GM18502 (cell line): Measurements from ENCODE around the gene CD80.

Experiments used
- ATAC-seq: cut with Tn5 transposase; IDR thresholded peaks from one replicate; pipeline ENCODE4 v1.9.1; 2021; ENCODE audit warnings: mild to moderate bottlenecking; ENCODE audit not compliant: unreplicated experiment, poor library complexity

The CD80 gene

GRCh38 chr3:119550192-119550910 is 9.1 kb downstream of the CD80 start:
- peak; percentile 41 for ATAC-seq

DNA sequence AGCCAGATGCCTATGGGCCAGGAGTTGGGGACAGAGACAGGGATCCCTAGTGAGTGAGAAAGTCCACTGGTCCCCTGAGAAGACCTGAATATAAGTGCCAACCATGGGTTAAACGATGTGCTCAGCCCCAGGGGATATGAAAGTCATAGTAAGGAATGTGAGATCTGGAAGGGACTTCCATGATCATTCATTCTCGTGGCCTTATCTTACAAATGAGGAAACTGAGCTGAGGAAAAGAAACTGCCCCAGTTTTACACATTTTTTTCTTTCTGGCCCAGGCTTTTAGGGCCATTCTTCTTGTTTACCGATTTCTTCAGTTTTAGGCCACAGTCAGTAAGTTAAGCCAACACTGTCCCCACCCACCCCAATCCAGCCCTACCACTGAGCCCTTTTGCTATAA is 11.1 kb downstream of the CD80 start:
- ATAC-seq, result no peak

- ATAC-seq, result no peak
Observed at GRCh38 chr3:119547227-119547626, 12.2 kb downstream of the CD80 start.

- ATAC-seq, result no peak
Observed at GRCh38 chr3:119543147-119543546, 16.3 kb downstream of the CD80 start.

DNA sequence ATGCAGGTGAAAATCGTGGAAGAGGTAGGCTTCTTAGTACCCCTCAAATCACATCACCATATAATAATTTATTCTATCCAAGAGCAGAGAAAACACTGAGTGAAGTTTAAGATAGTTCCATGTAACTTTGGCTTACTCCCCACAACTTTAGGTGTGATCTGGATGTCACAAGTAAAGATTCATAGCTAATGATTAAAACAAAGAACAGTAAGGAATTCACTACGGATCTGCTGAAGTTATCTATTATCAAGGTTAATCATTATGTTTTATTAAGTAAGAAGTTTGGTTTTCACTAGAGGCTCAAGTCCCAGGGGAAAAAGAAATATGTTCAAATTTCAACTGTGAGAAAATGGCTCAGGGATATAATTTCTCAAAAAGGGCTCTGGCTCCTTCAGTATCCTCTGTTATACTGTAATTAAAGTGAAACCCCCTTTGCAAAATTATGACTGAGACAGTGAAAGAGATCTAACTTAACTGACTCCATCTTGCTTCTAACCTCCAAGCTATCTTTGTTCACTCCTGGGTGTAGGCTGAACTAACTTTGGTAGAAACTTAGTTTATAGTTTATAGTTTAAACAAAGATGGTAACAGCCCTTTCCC is 17.1 kb downstream of the CD80 start:
- ATAC-seq, result no peak

DNA sequence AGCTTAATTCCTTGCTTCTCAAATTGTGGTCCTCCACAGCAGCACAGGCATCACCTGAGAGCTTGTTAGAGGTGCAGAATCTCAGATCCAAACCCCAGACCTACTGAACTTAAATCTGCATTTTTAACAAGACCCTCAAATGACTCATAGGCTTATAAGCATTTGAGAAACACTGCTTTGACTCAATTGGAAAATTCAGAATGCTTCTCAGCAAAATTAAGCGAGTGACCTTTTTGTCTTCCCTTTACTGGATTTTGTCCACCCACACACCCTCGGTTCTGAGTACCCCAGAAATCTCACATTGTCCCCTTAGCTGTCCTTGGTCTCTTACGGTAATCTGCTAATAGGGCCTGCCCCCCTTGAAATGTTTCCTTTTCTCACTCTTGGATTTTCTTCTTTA is 17.9 kb downstream of the CD80 start:
- no peak for ATAC-seq

- no peak for ATAC-seq
Observed at GRCh38 chr3:119538772-119539171, 20.6 kb downstream of the CD80 start.

GRCh38 chr3:119536757-119537156 is 22.7 kb downstream of the CD80 start:
- no peak for ATAC-seq

- no peak for ATAC-seq
Observed at GRCh38 chr3:119534296-119534695, 25.1 kb downstream of the CD80 start.

DNA sequence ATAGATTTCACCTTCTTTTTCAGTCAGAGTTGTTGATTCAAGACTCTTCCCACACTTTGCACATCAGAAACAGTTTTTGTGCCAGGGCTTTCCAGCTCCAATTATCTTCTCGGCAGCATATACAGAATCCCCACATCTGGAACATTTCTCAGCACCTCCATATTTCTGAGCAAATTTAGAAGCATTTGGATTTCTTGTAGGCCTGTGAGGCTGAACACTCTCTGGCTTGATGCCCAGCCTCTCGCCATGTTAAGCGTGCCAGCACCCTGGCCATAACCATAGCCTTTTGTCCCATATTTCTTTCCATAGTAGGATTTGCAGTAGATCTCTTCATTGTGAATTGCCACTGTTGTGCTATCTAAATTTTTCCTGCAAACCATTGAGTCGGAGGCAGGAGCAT is 28.3 kb downstream of the CD80 start:
- no peak for ATAC-seq

DNA sequence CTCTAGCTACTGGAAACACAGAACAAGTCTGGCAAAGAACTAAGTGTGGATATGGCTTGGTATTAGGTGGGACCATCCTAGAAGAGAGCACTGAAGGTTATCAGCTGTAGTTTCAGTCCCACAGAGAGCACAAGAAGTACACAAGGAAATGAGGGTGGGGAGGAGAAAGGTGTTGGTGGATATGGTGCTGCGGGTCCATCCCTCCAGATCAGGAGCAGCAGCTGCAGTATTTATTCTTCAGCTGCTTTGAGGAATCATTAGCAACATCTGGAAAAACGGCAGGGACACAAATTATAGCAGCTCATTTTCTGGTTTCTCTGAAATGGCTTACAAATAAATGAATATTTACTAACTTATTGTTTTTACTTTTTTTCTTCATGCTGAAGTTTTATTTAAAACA is 29.0 kb downstream of the CD80 start:
- no peak for ATAC-seq

- ATAC-seq, result no peak
Observed at GRCh38 chr3:119529883-119530282, 29.5 kb downstream of the CD80 start.

DNA sequence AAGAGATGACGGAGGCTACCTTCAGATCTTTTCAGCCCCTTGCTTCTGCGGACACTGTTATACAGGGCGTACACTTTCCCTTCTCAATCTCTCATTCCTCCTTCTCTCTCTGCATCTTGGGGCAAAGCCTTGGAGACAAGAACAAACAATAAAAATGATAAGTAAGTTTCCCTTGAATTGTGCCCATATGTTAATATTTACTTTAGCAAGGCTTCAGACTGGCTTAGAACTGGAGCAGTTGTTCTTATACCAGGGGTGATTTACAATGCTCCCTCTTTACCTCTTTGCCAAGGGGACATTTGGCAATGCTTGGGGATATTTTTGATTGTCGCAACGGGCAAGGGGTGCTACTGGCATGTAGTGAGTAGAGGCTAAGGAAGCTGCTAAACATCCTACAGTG is 31.7 kb downstream of the CD80 start:
- ATAC-seq, result no peak

DNA sequence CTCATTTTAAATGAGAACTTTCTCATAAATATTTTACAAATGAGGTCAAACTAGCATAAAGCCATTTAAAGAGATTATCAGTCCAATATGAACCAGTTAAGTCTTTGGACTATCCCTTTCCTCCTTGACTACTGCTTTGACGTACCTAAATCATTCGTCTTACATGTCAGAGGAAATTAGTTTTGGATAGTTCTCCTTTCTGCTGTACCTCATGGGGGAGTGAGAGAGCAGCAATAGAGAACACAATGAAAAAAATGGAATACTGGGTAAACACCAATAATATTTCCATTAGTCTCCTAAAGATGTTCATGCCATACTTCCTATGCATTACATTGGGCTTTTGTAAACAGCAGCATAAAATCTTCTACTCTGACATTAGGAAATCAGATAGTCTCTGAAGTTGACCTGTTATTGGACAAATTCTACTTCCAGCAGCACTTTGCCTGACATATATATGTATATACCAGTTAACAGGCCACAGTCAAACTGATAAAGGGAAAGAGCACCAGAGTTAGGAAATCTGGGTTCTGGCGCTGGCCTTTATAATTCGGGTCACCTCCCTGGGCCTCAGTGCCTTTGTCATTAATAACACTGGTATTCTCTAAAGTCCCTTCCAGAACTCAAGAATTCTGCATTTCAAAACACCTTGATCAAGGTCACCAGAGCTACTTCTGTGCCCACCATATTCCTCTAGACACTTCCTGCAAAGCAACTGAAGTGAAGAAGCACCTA is 34.3 kb downstream of the CD80 start:
- ATAC-seq, result no peak

GRCh38 chr3:119518026-119518425 is 41.4 kb downstream of the CD80 start:
- no peak for ATAC-seq

DNA sequence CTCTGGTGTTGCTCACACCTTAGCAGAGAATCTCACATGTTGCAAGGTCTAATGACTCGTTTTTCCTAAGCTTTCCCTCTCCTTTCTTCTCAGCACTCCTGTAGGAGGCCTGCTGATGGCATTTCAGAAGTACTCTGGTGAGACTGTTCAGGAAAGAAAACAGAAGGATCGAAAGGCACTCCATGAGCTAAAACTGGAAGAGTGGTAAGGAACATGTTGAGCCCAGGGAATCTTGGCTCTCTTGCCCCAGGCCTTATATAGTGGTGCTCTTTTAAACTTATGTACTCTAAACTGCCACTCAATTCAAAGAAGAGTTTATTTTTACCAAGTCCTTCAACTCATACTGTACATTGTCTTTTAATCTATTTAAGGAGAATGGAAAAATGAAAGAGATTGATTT is 42.3 kb downstream of the CD80 start:
- ATAC-seq, result no peak

GRCh38 chr3:119514637-119515036 is 44.8 kb downstream of the CD80 start:
- ATAC-seq, result no peak

GRCh38 chr3:119510690-119511089 is 48.7 kb downstream of the CD80 start:
- ATAC-seq, result no peak

GRCh38 chr3:119508172-119508845 is 51.1 kb downstream of the CD80 start:
- peak; percentile 79 for ATAC-seq

GRCh38 chr3:119507404-119507803 is 52.0 kb downstream of the CD80 start:
- ATAC-seq, result no peak

- no peak for ATAC-seq
Observed at GRCh38 chr3:119506631-119507030, 52.8 kb downstream of the CD80 start.
